Karpas-422 (cell line): Measurements from ENCODE around the gene UBE2K. TPM values are rescaled to one million over a fixed set of nuclear protein-coding genes. Genes with fewer than 3 reads are reported as not detected.

Source experiments
- small RNA-seq: library from RNA; depleted of rRNA; stranded (forward); fragments of <200 nt; gene quantifications from one replicate; pipeline ENCODE3, GENCODE V24; 2014
- total RNA-seq: library from RNA; depleted of rRNA; stranded (reverse); fragments of >200 nt; shearing (Covaris generic); gene quantifications from 2 replicates; pipeline ENCODE4 v1.2.3, GENCODE V29; 2014; ENCODE audit warnings: low replicate concordance; rRNA removed

The UBE2K gene
- total RNA-seq, 1 experiment from 2014 or later: 35.8 TPM

Small RNA genes lying within 50 kb of the gene (small RNA-seq; reads per million reads assigned to genes)
- gene RF00019 (not detected), gene RN7SL558P (not detected)

Other genes starting within 250 kb of the UBE2K start
- 3,556 and 5,641 TPM in 2 replicates for gene RPL9, start 239.2 kb upstream of the UBE2K start, total RNA-seq
- gene LIAS, start 239.1 kb upstream of the UBE2K start, total RNA-seq: 14.1 and 19.5 TPM in 2 replicates
- gene UGDH, start 170.7 kb upstream of the UBE2K start, total RNA-seq: 10.3 and 10.9 TPM in 2 replicates
- gene SMIM14, start 59.3 kb upstream of the UBE2K start, total RNA-seq: 174 and 689 TPM in 2 replicates